NCI-H748 treated with DMSO at 0.1 percent for 48 hours (cell line): ENCODE measurements around the gene NT5DC3.
"Not testable (repeated sequence)": the region's sequence is repeated elsewhere in the genome, so short reads cannot be mapped to it uniquely, and the experiment has no call there.

ENCODE experiments used
- DNase-seq: peaks from one replicate; lab custom pipeline; 2025; lab: John Stamatoyannopoulos, UW

NT5DC3 gene

GRCh38 chr12:103809639-103810038 lies 31.4 kb downstream of the NT5DC3 start:
- DNase-seq: not testable (repeated sequence)

- no peak for DNase-seq
Measured at GRCh38 chr12:103809154-103809553, 31.9 kb downstream of the NT5DC3 start.

GRCh38 chr12:103808239-103808880 lies 32.7 kb downstream of the NT5DC3 start:
- DNase-seq: no peak

- no peak for DNase-seq
Measured at GRCh38 chr12:103807561-103808238, 33.3 kb downstream of the NT5DC3 start.

GRCh38 chr12:103806803-103807202 lies 34.2 kb downstream of the NT5DC3 start:
- no peak for DNase-seq

- no peak for DNase-seq
Measured at GRCh38 chr12:103805655-103806360, 35.2 kb downstream of the NT5DC3 start.

- DNase-seq: no peak
Measured at GRCh38 chr12:103803847-103804246, 37.2 kb downstream of the NT5DC3 start.

- DNase-seq: no peak
Measured at GRCh38 chr12:103802586-103802886, 38.5 kb downstream of the NT5DC3 start.

GRCh38 chr12:103801709-103802585 lies 39.1 kb downstream of the NT5DC3 start:
- DNase-seq: no peak

GRCh38 chr12:103799857-103800771 lies 40.9 kb downstream of the NT5DC3 start:
- DNase-seq: peak; percentile 94

GRCh38 chr12:103799504-103799856 lies 41.6 kb downstream of the NT5DC3 start:
- DNase-seq: peak; percentile 67

GRCh38 chr12:103798586-103798985 lies 42.4 kb downstream of the NT5DC3 start:
- no peak for DNase-seq

- no peak for DNase-seq
Measured at GRCh38 chr12:103794309-103795213, 46.5 kb downstream of the NT5DC3 start.

- no peak for DNase-seq
Measured at GRCh38 chr12:103793512-103794045, 47.5 kb downstream of the NT5DC3 start.

GRCh38 chr12:103793046-103793445 lies 48.0 kb downstream of the NT5DC3 start:
- DNase-seq: no peak

- DNase-seq: no peak
Measured at GRCh38 chr12:103791350-103791920, 49.6 kb downstream of the NT5DC3 start.

- no peak for DNase-seq
Measured at GRCh38 chr12:103786201-103786600, 54.8 kb downstream of the NT5DC3 start.

- no peak for DNase-seq
Measured at GRCh38 chr12:103785243-103786031, 55.6 kb downstream of the NT5DC3 start.
